GM18870 (cell line): ENCODE data around the gene TMEFF1.

Experiments used
- ATAC-seq: cut with Tn5 transposase; IDR thresholded peaks from one replicate; pipeline ENCODE4 v1.9.1; 2021; ENCODE audit warnings: moderate library complexity; ENCODE audit not compliant: unreplicated experiment

The TMEFF1 gene

DNA sequence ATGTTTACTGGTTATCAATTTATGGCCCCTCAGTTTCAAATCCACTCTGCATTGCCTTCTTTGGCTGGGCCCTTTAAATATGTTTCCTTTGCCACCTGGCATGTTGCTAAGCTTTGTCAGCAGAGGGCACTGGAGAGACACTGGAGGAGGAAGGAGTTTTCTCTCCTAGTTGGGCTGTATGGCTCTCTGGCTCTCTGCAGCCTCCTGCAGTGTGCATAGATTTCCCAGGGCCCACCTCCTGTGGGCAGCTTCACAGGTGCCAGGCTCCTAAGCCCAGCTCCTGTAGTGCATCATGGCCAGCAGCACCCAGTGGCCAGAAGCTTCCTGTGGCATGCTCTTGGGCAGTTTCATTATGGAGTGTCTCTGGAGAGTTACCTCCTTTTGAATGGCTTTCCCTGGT, 128.3 kb downstream of the TMEFF1 start:
- ATAC-seq: peak; percentile 72

DNA sequence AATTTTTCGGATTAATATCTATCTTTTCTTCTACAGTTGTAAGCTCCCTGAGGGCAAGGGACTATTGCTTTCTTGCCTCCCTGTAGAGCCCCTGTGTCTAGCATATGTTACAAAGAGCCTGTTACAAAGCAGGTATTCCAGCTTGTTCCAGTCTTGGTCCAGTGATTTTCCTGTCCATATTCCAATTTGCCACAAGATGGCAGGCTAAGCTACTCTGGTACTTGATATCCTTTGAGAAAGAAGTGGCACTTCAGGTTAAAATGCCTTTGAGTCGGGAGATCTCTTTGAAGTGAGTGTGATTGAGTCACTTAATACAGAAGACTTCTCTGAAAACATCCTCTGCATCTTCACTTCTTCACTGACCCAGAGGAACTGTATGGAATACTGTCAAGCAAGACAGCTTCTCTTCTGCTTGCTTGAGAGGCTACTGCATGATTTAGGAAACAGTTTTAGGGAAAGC, 129.4 kb downstream of the TMEFF1 start:
- no peak for ATAC-seq

DNA sequence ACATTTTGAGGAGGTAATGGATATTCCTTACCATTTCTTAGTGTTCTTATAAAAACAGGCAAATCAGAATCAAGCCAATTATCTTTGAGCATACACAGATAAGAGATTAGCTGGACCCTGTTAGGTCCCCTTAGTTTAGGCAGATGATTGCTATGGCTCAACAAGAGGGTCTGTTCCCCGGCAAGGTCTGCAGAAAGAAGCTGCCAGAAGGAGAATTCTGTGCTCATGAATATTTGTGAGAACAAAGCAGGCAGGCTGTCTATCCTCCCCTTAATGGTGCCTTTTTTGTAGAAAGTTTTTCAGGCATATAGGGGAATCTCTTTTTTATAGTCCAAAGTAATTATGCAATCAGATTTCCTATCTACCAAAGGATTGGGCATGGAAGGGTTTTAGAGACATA, 132.5 kb downstream of the TMEFF1 start:
- no peak for ATAC-seq

DNA sequence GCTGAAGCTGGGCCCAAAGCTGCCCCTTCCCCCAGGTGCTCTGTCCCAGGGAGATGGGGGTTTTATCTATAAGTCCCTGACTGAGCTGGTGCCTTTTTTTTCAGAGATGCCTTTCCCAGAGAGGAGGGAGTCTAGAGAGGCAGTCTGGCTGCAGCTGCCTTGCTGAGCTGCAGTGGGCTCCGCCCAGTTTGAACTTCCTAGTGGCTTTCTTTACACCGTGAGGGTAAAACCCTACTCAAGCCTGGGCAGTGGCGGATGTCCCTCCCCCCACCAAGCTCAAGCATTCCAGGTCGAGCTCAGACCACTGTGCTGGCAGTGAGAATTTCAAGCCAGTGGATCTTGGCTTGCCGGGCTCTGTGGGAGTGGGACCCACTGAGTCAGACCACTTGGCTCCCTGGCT, 146.2 kb downstream of the TMEFF1 start:
- no peak for ATAC-seq

DNA sequence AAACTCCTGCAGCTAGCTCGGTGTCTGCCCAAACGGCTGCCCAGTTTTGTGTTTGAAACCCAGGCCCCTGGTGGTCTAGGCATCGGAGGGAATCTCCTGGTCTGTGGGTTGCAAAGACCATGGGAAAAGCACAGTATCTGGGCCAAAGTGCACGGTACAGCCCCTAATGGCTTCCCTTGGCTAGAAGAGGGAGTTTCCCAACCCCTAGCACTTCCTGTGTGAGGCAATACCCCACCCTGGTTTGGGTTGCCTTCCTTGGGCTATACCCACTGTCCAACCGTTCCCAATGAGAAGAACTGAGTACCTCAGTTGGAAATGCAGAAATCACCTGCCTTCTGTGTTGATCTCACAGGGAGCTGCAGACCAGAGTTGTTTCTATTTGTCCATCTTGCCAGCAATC, 146.7 kb downstream of the TMEFF1 start:
- no peak for ATAC-seq

DNA sequence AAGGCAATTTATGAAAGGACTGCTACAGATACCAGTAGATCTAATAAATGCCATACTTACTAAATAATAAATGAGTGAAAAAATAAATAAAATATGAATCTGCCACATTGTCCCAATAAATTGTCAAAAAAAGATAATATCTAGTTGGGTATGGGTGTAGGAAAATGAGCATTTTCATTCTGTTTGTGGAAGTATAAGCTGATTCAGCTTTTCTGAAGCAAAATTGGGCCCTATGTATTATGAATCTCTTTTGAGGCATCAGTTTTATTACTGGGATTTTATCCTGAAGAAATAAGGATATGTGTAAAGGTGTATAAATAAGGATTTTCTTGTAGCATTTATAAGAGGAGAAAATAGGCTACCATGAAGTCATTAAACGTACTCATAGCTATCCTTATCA, 151.0 kb downstream of the TMEFF1 start:
- ATAC-seq: no peak

DNA sequence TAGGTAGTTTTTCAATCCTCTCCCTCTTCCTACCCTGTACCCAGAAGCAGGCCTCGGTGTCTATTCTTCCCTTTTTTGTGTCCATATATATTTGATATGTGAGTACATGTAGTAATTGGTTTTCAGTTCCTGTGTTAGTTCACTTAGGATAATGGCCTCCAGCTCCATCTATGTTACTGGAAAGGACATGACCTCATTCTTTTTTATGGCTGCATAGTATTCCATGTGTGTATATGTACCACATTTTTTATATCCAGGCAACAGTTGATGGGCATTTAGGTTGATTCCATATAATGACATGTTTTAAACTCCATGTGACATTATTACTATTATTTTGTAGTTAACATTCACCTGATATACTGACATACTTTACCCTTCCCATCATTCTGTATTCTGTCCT, 154.0 kb downstream of the TMEFF1 start:
- no peak for ATAC-seq
